ENCODE measurements around the gene GLT1D1.
"Not testable (repeated sequence)": the region's sequence is repeated elsewhere in the genome, so short reads cannot be mapped to it uniquely, and the experiment has no call there.

Gene GLT1D1

DNA sequence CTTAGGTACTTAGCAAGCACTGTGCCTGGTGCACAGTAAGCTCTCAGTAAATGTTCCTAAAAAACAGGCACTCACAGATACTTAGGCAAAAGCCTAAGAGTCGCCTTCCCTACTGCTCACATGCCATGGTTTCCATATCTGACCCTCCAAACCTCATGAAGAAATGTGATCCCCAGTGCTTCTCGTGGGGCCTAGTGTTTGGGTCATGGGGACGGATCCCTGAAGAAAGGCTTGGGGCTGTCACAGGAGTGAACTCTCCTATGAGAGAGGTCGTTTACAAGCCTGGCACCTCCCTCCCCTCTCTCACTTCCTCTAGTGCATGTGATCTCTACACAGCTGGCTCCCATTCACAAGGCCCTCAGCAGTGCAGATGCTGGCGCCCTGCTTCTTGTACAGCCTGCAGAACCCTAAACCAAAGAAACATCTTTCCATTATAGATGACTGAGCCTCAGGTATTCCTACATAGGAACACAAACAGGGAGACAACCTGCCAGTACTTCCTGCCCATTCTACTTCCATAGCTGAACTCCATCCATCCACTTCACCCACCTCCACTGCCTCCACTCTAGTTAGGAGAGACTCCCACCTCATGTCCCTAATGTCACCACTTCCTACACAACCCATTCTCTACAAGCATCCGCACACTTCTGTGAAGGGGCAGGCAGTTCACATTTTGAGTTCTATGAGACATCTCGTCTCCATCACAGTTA lies 32.4 kb upstream of the GLT1D1 start:
- DNase-seq = no peak

DNA sequence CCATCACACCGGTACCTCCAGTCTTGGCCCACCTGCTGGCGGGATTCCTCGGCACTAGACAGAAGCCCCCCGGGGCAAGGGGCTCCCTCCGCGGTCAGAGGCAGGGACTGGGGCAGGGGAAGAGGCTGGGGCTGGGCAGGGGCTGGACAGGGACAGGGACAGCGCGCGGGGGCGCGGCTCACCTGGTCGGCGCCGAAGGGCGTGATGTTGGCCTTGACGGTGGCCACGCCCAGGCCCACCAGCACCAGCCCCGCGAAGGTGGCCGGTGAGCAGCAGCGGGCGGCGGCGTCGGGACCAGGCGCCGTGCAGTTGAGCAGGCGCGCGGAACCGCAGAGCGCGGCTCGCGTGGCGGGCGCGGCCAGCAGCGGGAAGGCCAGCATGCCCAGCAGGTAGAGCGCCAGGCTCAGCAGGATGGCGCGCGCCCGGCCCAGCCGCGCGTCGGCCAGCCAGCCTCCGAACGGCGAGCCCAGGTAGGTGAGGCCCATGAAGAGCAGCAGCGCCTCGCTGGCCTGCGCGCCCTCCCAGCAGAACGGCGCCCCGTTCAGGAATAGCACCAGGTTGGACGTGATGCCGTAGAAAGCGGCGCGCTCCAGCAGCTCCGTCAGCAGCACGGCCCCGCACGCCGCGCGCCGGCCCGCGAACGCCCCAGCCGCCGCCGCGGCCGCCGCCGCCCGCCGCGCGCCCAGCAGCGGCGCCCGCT lies 29.9 kb upstream of the GLT1D1 start:
- no peak for DNase-seq

DNA sequence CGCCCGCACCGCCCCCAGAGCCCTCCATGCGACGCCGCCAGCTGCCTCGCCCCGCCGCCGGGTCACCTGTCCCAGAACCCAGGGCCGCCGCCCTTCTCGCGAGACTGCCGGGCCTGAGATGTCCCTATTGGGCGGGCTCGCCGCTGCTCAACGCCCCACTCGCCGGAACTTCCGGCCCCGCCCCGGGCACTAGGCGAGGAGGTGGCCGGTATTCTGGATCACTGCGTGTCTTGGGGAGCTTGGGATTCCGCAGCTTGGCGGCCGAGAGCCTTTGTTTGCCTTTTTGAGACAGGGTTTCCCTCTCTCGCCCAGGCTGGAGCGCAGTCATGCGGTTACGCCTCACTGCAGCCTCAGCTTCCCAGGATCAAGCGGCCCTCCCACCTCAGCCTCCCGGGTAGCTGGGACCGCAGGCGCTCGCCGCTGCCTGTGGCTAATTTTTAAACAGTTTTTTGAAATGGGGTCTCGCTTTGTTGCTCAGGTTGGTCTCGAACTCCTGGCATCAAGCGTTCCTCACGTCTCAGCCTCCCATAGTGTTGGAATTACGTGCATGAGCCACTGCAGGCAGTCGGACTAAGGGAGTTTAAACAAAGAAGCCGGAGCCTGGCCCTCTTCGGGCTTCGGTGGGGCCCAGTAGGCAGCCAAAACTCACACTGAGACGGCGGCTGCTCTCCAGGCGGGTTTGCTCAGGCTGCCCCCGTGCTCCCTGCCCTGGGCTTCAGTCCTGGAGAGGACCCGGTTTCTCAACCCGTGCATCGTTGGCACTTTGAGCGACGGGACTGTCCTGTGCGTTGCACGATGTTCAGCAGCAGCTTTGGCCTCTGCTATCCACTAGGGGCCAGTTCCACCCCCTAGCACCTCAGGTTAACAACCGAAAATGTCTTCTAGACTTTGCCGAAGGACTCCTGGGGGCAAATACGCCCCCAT lies 29.1 kb upstream of the GLT1D1 start, which contains the start of gene SLC15A4:
Gene SLC15A4, minus strand, starts transcription at position 43 of the 924 bp plus-strand sequence. Its CDS starts 15 bp downstream, at position 28.
- peak; percentile 93 for DNase-seq

DNA sequence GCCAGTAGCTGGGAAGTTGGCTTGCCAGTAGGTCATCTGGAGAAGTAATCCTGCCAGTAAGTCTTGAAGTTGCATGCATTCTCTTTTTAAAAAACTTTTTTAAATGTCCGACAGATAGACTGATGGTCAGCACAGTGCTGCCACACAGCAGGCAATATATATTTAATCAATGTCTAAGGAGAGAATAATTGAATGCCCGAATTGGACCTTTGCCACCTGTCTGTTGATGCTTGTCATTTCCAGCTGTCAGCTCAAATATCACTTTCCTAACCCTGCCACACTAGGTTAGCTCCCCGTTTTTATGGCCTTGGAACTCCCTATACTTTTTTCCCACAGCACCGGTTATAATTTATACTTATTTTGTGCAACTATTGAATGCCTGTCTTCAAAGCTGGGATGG lies 27.4 kb upstream of the GLT1D1 start:
- no peak for DNase-seq

DNA sequence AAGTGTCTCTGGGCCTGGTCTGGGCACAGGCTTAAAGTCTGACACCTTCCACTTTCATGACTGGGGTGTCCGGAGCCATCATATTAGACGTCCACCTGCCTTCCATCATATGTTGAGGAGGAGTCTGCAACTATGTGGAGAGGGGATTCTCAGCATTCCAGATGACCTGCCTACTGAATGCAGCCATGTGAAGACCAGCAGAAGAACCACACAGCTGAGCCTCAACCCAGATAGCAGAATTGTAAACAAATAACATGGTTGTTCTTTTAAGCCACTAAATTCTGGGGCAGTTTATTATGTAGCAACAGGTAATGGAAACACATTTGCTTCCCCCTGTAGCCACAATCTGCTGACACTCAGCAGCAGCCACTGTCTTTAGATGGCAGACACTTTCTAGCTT lies 25.6 kb upstream of the GLT1D1 start:
- no peak for DNase-seq

DNA sequence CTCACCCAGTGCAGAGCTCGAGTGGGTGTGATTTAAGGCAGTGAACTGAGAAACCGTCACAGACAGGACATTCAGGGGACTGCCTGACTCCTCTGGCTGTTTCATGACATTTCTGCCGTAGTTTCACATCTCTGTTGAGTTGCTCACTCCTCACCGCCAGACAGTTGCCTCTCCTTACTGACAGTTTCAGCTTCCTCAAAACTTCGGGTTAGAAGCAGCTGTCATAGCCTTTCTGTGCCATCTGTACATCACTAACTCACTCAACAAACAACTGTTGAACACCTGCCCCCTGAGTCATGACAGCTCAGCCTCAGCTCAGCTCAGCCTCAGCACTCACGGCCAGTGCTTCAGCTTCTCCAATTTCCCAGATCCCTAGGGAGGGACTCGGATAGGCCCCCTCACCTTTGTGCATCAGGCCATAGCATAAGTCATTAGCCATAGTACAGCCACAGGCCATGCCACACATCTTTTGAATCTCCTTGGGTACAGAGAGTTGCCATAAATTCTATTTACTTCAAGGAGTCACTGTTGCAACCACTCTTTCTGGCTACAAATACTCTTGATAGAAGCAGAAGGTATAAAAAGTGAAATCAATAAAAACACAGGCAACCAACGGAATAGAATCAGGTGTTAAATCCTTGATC lies 23.3 kb upstream of the GLT1D1 start:
- no peak for DNase-seq

DNA sequence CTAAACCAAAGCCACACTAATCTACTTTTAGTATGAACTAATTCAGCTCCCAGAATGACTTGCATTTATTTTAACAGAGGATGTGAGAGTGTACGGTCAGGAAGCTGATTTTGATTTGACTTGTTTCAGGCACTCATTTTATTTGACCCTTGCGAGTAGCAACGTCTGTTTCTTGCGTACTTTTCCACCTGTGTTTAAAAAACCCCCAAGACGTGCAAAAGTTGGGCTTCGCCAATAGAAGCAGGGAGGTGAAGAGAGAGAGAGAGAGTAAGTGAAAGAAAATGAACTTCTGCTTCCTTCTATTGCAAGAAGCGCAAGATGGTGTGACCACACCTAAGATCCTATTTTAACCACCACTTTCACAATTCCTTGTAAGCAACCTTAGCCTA lies 22.8 kb upstream of the GLT1D1 start:
- DNase-seq = no peak

DNA sequence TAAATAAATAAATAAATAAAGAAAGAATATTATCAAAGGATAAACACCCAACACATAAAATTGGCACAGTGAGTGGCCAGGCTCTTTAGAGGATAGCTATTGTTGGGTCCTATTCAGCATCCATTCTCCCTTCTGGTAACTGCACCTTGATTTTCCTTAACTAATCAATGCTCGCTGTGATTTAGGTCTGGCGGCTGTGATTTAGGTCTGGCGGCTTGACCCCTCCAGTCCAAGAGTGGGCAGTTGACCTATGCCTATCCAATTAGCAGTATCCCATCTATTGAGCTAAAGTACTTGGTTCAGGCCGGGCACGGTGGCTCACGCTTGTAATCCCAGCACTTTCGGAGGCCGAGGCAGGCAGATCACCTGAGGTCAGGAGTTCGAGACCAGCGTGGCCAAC lies 19.9 kb upstream of the GLT1D1 start:
- DNase-seq = no peak

DNA sequence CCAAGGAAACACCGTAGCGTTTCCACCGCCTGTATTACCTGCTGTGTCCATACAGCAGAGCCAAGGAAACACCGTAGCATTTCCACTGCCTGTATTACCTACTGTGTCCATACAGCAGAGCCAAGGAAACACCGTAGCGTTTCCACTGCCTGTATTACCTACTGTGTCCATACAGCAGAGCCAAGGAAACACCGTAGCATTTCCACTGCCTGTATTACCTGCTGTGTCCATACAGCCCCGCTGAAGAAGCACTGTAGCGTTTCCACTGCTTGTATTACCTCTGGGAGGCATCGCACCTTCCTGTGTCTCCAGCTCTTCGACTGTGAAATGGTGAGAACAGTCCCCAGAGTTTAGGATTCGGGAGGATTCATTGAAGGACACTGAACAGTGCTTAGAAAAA lies 13.4 kb upstream of the GLT1D1 start:
- not testable (repeated sequence) for DNase-seq

DNA sequence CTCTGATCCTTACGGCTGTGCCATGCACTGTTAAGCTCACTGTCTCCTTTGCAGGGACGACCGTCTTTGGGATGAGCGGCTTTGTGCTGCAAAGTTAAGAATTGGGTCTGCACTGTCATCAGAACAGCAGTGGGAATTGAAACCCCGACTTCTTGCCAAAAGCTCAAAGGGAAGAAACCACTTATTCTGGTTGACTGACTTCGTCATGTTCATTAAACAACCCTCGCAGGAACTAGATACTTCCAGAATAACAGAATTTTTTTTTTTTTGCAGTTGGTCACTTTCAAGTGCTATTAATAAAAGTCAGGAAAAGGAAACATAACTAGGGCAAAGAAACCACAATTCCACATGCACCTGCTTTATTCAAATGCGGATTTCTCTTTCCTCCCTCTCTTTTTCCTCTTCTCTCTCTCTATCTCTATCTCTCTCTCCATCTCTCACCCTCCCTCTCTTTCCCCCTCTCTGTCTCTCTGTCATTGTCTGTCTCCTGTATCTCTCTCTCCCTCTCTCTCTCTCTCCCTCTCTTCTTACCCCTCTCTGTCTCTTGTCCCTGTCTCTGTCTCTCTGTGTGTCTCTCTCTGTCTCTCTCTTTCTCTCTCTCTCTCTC lies 12.3 kb upstream of the GLT1D1 start:
- DNase-seq = no peak

DNA sequence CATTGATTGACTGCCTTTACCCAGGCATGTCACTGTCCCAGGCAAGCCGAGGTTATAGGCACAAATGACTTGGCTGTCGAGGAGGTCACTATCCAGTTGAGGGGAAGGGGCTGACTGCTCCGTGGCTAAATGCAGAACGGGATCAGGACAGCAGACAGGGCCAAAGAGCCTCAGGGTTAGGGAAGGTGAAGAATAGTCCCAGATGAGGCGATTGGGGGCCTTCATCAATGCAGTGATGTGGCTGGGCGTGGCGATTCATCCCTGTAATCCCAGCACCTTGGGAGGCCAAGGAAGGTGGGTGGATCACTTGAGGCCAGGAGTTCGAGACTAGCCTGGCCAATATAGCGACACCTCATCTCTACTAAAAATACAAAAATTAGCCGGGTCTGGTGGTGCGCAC lies 10.7 kb upstream of the GLT1D1 start:
- DNase-seq = no peak

DNA sequence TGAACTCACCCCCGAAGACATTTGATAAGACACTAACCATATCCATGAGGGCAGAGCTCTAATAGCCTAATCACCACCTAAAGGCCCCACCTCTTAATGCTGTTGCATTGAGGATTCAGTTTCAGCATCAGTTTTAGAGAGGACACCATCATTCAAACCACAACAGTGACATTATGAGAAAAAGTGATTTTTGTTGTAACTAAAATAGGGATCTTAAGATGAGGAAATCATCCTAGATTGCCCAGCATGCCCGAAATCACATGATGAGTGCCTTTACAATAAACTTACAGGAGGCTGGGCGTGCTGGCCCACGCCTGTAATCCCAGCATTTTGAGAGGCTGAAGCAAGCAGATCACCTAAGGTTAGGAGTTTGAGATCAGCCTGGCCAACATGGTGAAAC lies 9.7 kb upstream of the GLT1D1 start:
- DNase-seq = no peak

DNA sequence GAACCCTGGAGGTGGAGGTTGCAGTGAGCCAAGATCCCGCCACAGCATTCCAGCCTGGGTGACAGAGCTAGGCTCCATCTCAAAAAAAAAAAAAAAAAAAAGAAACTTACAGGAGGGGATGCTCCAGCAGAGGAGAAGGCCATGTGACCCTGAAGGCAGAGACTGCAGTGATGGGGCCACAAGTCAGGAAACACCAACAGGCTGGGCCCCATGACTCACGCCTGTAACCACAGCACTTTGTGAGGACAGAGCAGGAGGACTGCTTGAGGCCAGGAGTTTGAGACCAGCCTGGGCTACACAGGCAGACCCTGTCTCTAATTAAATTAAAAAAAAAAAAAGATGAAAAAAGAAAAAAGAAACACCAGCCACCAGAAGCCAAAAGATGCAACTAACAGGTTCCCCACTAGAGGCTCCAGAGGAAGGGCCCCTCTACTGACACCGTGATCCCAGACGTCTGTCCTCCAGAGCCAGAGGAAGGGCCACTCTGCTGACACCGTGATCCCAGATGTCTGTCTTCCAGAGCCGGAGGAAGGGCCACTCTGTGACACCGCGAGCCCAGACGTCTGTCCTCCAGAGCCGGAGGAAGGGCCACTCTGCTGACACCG lies 9.1 kb upstream of the GLT1D1 start:
- DNase-seq = no peak

DNA sequence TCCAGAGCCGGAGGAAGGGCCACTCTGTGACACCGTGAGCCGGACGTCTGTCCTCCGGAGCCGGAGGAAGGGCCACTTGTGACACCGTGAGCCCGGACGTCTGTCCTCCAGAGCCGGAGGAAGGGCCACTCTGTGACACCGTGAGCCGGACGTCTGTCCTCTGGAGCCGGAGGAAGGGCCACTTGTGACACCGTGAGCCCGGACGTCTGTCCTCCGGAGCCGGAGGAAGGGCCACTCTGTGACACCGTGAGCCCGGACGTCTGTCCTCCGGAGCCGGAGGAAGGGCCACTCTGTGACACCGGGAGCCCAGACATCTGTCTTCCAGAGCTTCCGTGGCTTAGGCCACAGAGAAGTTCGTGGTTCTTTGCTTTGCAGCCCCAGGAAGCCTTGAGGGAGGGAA lies 6.6 kb upstream of the GLT1D1 start:
- not testable (repeated sequence) for DNase-seq

DNA sequence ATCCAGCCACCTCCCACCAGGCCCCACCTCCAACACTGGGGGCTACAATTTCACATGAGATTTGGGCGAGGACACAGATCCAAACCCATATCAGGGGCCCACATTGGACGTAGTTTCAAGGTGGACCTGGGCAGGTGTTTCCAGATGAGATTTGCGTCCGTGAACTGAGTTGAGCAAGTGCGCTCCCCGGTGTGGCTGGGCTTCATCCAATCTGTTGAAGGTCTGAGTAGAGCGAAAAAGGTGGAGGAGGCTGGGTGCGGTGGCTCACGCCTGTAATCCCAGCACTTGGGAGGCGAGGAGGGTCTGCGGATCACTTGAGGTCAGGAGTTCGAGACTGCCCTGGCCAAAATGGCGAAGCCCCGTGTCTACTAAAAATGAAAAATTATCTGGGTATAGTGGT lies 4.9 kb upstream of the GLT1D1 start:
- DNase-seq = no peak

DNA sequence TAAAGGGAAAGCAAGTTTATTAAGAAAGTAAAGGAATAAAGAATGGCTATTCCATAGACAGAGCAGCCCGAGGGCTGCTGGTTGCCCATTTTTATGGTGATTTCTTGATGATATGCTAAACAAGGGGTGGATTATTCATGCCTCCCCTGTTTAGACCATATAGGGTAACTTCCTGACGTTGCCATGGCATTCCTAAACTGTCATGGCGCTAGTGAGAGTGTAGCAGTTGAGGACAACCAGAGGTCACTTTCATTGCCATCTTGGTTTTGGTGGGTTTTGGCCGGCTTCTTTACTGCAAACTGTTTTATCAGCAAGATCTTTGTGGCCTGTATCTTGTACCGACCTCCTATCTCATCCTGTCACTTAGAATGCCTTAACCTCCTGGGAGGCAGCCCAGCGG lies 3.5 kb upstream of the GLT1D1 start:
- not testable (repeated sequence) for DNase-seq

DNA sequence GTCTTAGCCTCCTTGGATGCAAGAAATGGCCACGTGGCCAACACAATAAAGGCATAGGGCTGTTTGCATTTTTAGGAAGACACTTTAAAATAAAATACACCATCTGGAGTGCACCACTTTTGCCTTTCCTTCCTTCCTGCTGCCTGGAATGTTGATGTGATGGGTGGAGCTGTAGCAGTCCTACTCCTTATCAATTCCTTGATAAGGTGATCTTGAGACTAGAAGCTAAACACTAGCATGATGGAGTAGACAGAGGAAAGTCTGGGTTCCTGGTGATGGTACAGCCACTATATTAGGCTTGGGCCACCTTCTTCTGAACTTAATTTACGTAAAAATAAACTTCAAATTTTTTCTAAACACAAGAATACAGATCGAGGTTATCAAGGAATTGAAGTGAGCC lies 2.9 kb upstream of the GLT1D1 start:
- DNase-seq = no peak

DNA sequence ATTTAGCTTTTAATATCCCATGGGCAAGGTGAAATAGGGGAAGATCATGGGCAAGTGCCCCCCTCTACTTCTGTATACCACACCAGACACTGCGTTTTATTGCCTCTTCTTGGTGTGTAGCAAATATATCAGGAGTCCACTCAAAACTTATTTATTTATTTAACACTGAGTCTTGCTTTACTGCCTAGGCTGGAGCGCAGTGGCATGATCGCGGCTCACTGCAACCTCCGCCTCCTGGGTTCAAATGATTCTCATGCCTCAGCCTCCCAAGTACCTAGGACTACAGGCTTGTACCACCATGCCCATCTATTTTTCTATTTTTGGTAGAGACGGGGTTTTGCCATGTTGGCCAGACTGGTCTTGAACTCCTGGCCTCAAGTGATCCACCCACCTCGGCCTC lies 1.8 kb upstream of the GLT1D1 start:
- DNase-seq = not testable (repeated sequence)

DNA sequence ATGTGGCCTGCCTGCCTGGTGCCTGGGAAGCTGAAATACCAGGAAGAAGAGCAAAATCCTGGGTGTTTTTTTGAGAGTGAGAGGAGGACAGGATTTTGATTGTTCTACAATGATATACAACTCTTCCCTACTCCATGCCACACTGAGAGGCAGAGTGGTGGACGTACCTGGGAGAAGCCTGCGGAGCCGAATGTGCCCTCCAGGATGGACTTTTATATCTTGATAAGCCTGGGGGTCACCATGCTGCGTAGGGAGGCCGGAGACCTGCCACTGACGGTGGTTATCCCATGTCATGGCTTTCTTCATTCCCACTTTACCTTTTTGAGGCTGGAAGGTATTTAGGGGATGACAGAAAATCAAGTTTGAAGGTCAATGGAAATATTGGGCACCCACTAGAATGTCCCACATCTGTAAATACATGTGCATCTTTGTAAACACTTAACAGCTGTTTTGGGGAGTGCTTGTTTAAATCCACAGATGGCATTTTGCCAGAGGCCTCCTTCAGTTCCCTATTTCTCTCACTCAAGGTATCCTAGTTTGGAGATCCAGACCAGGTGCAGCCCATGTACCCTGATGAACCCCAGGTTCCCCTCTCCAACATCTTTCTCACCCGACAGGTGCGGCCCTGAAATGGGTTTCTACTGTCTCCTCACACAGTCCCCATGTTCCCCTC lies 1.1 kb upstream of the GLT1D1 start:
- DNase-seq = no peak

DNA sequence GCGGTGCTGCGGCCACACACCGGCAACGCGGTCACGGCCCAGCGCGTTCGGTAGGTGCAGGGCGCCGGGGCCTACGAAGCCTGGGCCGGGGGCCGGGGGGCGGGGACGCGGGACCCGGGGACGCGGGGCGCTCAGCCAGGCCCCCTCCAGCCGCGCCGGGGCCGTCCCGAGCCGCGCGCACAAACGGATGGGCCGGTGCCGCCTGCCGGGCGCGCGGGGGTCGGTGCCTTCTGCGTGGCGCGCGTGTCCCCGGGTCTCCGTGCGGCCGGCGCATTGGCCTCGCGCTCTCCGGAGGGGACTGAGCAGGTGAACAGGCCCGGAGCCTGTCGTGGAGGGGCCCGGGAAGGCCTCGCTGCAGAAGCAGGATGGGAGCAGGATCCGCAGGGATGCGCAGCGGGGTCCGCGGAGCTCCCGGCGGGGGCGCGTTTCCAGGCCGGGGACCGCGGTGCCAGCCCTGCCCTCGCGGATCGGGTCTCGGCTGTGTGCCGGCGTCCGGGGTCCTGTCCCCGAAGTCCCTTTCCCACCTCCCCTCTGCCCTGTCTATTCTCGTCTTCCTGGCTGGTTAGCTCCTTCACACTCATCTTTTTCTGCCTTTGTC lies 421 bp downstream of the GLT1D1 start:
- no peak for DNase-seq
